ENCODE data around the gene PTPN9. TPM values are rescaled to one million over a fixed set of nuclear protein-coding genes. Genes with fewer than 3 reads are reported as not detected.
A peak's percentile ranks its signal among the peaks of the same experiment; 100 is the strongest.
"Not testable (repeated sequence)": the region's sequence is repeated elsewhere in the genome, so short reads cannot be mapped to it uniquely, and the experiment has no call there.

Gene PTPN9
- total and polyA plus RNA-seq, 9 donors = 16.2 to 34.4 (median 22.9) TPM

- not testable (repeated sequence) for H3K9me3 ChIP-seq (replicated peaks; ENCODE audit: control insufficient read depth, low read depth, low read length); H3K27me3 ChIP-seq (ENCODE audit: control insufficient read depth, insufficient read depth, low read length); H3K4me1 ChIP-seq (ENCODE audit: control insufficient read depth, insufficient read depth, low read length); H3K36me3 ChIP-seq (ENCODE audit: control insufficient read depth, insufficient read depth, low read length); DNase-seq; H3K27ac ChIP-seq (ENCODE audit: low read length); H3K4me3 ChIP-seq (ENCODE audit: low read length)
- no CpG with 5 or more reads among the region's 6 CpGs for WGBS (ENCODE audit: insufficient coverage)
Observed at GRCh38 chr15:75559360-75559759, 19.8 kb downstream of the PTPN9 start.

- not testable (repeated sequence) for H3K9me3 ChIP-seq (replicated peaks; ENCODE audit: control insufficient read depth, low read depth, low read length); H3K4me3 ChIP-seq (ENCODE audit: low read length); H3K4me1 ChIP-seq (ENCODE audit: control insufficient read depth, insufficient read depth, low read length); DNase-seq; H3K27me3 ChIP-seq (ENCODE audit: control insufficient read depth, insufficient read depth, low read length); H3K36me3 ChIP-seq (ENCODE audit: control insufficient read depth, insufficient read depth, low read length); H3K27ac ChIP-seq (ENCODE audit: low read length)
- 100% methylated on average over 10 of the region's 28 CpGs for WGBS (ENCODE audit: insufficient coverage)
Observed at GRCh38 chr15:75558955-75559354, 20.2 kb downstream of the PTPN9 start.

- H3K4me1 ChIP-seq (ENCODE audit: control insufficient read depth, insufficient read depth, low read length) = peaks cover 6% of the 10 kb centered on the region
- DNase-seq = peak; percentile 24
- H3K36me3 ChIP-seq (ENCODE audit: control insufficient read depth, insufficient read depth, low read length) = peaks cover 3% of the 10 kb centered on the region
- H3K4me3 ChIP-seq (ENCODE audit: low read length) = no peak overlapping the region
- no peaks in the 10 kb centered on the region for H3K9me3 ChIP-seq (replicated peaks; ENCODE audit: control insufficient read depth, low read depth, low read length)
- no peaks in the 10 kb centered on the region for H3K27me3 ChIP-seq (ENCODE audit: control insufficient read depth, insufficient read depth, low read length)
- no peak overlapping the region for H3K27ac ChIP-seq (ENCODE audit: low read length)
Observed at GRCh38 chr15:75554717-75555116, 24.4 kb downstream of the PTPN9 start.

DNA sequence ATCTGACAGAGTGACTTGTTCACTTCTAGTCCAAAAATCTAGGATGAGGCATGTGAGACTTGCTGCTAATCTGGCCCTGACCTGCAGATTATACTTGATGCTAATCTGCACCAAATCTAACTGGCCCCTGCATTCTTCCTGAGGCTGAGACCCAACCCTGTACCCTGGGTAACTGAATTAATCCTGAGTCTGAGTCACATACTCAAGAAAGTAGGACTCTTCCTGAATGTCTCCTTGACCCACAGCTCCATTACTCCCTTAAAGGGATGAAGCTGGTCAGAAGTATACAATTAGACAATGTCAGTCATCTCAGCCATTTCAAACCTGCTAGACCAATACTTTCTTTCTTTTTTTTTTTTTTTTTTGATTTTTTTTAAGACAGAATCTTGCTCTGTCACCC lies 25.5 kb downstream of the PTPN9 start:
- H3K4me1 ChIP-seq (ENCODE audit: control insufficient read depth, insufficient read depth, low read length) = peaks cover 6% of the 10 kb centered on the region
- peaks cover 3% of the 10 kb centered on the region for H3K36me3 ChIP-seq (ENCODE audit: control insufficient read depth, insufficient read depth, low read length)
- H3K27ac ChIP-seq (ENCODE audit: low read length) = no peak overlapping the region
- no peak for DNase-seq
- no peaks in the 10 kb centered on the region for H3K27me3 ChIP-seq (ENCODE audit: control insufficient read depth, insufficient read depth, low read length)
- no peaks in the 10 kb centered on the region for H3K9me3 ChIP-seq (replicated peaks; ENCODE audit: control insufficient read depth, low read depth, low read length)
- H3K4me3 ChIP-seq (ENCODE audit: low read length) = no peak overlapping the region

DNA sequence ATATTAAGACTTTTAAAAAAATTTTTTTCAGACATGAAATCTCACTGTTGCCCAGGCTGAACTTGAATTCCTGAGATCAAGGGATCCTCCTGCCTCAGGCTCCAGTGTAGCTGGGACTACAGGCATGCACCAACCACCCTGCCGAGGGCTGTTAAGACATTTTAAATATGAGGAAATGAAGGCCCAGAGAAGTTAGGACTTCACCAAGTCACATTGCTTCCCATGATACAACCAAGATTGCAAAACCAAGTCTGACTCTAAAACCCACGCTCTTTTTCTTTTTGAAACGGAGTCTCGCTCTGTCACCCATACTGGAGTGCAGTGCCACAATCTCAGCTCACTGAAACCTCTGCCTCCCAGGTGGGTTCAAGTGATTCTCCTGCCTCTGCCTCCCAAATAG lies 28.0 kb downstream of the PTPN9 start:
- no peak overlapping the region for H3K4me3 ChIP-seq (ENCODE audit: low read length)
- H3K4me1 ChIP-seq (ENCODE audit: control insufficient read depth, insufficient read depth, low read length) = peaks cover 6% of the 10 kb centered on the region
- H3K27me3 ChIP-seq (ENCODE audit: control insufficient read depth, insufficient read depth, low read length) = no peaks in the 10 kb centered on the region
- 94% methylated on average over 3 of the region's 4 CpGs for WGBS (ENCODE audit: insufficient coverage)
- no peak for DNase-seq
- H3K36me3 ChIP-seq (ENCODE audit: control insufficient read depth, insufficient read depth, low read length) = peaks cover 3% of the 10 kb centered on the region
- H3K9me3 ChIP-seq (replicated peaks; ENCODE audit: control insufficient read depth, low read depth, low read length) = no peaks in the 10 kb centered on the region
- H3K27ac ChIP-seq (ENCODE audit: low read length) = no peak overlapping the region

- Histone ChIP-seq H3K36me3 (ENCODE audit: control insufficient read depth, insufficient read depth, low read length) (no peaks in the 10 kb centered on the region), H3K4me1 (ENCODE audit: control insufficient read depth, insufficient read depth, low read length) (no peaks in the 10 kb centered on the region), H3K27ac (ENCODE audit: low read length) (no peak overlapping the region), H3K4me3 (ENCODE audit: low read length) (no peak overlapping the region), H3K27me3 (ENCODE audit: control insufficient read depth, insufficient read depth, low read length) (no peaks in the 10 kb centered on the region), H3K9me3 (replicated peaks; ENCODE audit: control insufficient read depth, low read depth, low read length) (no peaks in the 10 kb centered on the region)
- no CpG with 5 or more reads among the region's 1 CpG for whole genome bisulfite sequencing (ENCODE audit: insufficient coverage)
- DNase-seq = no peak
Observed at GRCh38 chr15:75545064-75545463, 34.1 kb downstream of the PTPN9 start.

GRCh38 chr15:75544359-75544758 lies 34.8 kb downstream of the PTPN9 start:
- no peak for DNase-seq
- Histone ChIP-seq H3K36me3 (ENCODE audit: control insufficient read depth, insufficient read depth, low read length) (no peaks in the 10 kb centered on the region), H3K27me3 (ENCODE audit: control insufficient read depth, insufficient read depth, low read length) (no peaks in the 10 kb centered on the region), H3K4me3 (ENCODE audit: low read length) (no peak overlapping the region), H3K27ac (ENCODE audit: low read length) (no peak overlapping the region), H3K9me3 (replicated peaks; ENCODE audit: control insufficient read depth, low read depth, low read length) (no peaks in the 10 kb centered on the region), H3K4me1 (ENCODE audit: control insufficient read depth, insufficient read depth, low read length) (no peaks in the 10 kb centered on the region)
- WGBS (ENCODE audit: insufficient coverage) = 50% methylated on average over 1 of the region's 2 CpGs

DNA sequence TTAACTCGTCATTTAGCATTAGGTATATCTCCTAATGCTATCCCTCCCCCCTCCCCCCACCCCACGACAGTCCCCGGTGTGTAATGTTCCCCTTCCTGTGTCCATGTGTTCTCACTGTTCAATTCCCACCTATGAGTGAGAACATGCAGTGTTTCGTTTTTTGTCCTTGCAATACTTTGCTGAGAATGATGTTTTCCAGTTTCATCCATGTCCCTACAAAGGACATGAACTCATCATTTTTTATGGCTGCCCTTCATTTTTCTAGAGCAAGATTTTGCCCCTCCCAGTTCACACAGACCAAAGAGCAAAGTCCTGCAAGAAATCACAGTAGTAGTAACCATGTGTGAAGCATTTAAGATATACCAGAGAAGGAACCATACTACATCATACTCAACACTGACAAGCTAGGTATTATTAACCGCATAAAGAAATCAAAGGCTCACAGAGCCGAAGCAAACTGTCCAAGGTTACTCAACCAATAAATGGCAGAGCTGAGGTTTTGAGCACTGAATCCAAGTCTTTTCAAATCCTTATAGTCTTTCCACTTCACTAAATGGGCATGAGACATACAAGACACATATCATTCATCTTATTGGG lies 36.1 kb downstream of the PTPN9 start:
- not testable (repeated sequence) for DNase-seq; H3K36me3 ChIP-seq (ENCODE audit: control insufficient read depth, insufficient read depth, low read length); H3K27me3 ChIP-seq (ENCODE audit: control insufficient read depth, insufficient read depth, low read length); H3K27ac ChIP-seq (ENCODE audit: low read length); H3K9me3 ChIP-seq (replicated peaks; ENCODE audit: control insufficient read depth, low read depth, low read length); H3K4me3 ChIP-seq (ENCODE audit: low read length); H3K4me1 ChIP-seq (ENCODE audit: control insufficient read depth, insufficient read depth, low read length)
- WGBS (ENCODE audit: insufficient coverage) = 100% methylated on average over 1 of the region's 6 CpGs

GRCh38 chr15:75542386-75542797 lies 36.7 kb downstream of the PTPN9 start:
- no peaks in the 10 kb centered on the region for H3K9me3 ChIP-seq (replicated peaks; ENCODE audit: control insufficient read depth, low read depth, low read length)
- H3K27me3 ChIP-seq (ENCODE audit: control insufficient read depth, insufficient read depth, low read length) = no peaks in the 10 kb centered on the region
- DNase-seq = no peak
- no peaks in the 10 kb centered on the region for H3K4me1 ChIP-seq (ENCODE audit: control insufficient read depth, insufficient read depth, low read length)
- 63% methylated on average over 1 of the region's 2 CpGs for WGBS (ENCODE audit: insufficient coverage)
- H3K27ac ChIP-seq (ENCODE audit: low read length) = no peak overlapping the region
- no peak overlapping the region for H3K4me3 ChIP-seq (ENCODE audit: low read length)
- no peaks in the 10 kb centered on the region for H3K36me3 ChIP-seq (ENCODE audit: control insufficient read depth, insufficient read depth, low read length)

GRCh38 chr15:75538376-75538775 lies 40.7 kb downstream of the PTPN9 start:
- no peaks in the 10 kb centered on the region for H3K27me3 ChIP-seq (ENCODE audit: control insufficient read depth, insufficient read depth, low read length)
- H3K4me1 ChIP-seq (ENCODE audit: control insufficient read depth, insufficient read depth, low read length) = peaks cover under 1% of the 10 kb centered on the region
- no peaks in the 10 kb centered on the region for H3K36me3 ChIP-seq (ENCODE audit: control insufficient read depth, insufficient read depth, low read length)
- DNase-seq = no peak
- no peak overlapping the region for H3K4me3 ChIP-seq (ENCODE audit: low read length)
- no peak overlapping the region for H3K27ac ChIP-seq (ENCODE audit: low read length)
- no peaks in the 10 kb centered on the region for H3K9me3 ChIP-seq (replicated peaks; ENCODE audit: control insufficient read depth, low read depth, low read length)
- 91% methylated on average over 6 of the region's 7 CpGs for WGBS (ENCODE audit: insufficient coverage)

GRCh38 chr15:75533945-75534344 lies 45.2 kb downstream of the PTPN9 start:
- Histone ChIP-seq H3K4me1 (ENCODE audit: control insufficient read depth, insufficient read depth, low read length) (peaks cover 17% of the 10 kb centered on the region), H3K27ac (ENCODE audit: low read length) (no peak overlapping the region), H3K36me3 (ENCODE audit: control insufficient read depth, insufficient read depth, low read length) (no peaks in the 10 kb centered on the region), H3K27me3 (ENCODE audit: control insufficient read depth, insufficient read depth, low read length) (no peaks in the 10 kb centered on the region), H3K4me3 (ENCODE audit: low read length) (no peak overlapping the region), H3K9me3 (replicated peaks; ENCODE audit: control insufficient read depth, low read depth, low read length) (no peaks in the 10 kb centered on the region)
- no CpG with 5 or more reads among the region's 1 CpG for WGBS (ENCODE audit: insufficient coverage)
- DNase-seq = no peak
